Daoy (cell line): ENCODE measurements around the gene RC3H1. TPM values are rescaled to one million over a fixed set of nuclear protein-coding genes. Genes with fewer than 3 reads are reported as not detected.
"Not testable (repeated sequence)": the region's sequence is repeated elsewhere in the genome, so short reads cannot be mapped to it uniquely, and the experiment has no call there.

Experiments used
- DNase-seq: peaks from one replicate; pipeline ENCODE4 v3.0.0-alpha.2; 2015; ENCODE audit warnings: low read depth
- total RNA-seq: library from RNA; depleted of rRNA; stranded (reverse); fragments of >200 nt; shearing (Covaris generic); gene quantifications from 2 replicates; pipeline ENCODE4 v1.2.3, GENCODE V29; 2014

The RC3H1 gene
- total RNA-seq, 1 experiment from 2014 or later = 11.5 TPM

- DNase-seq = no peak
Observed at GRCh38 chr1:173946380-173946921, 75.7 kb downstream of the RC3H1 start.

- DNase-seq = no peak
Observed at GRCh38 chr1:173937062-173937461, 85.1 kb downstream of the RC3H1 start.

- DNase-seq = no peak
Observed at GRCh38 chr1:173934440-173934839, 87.7 kb downstream of the RC3H1 start.

- not testable (repeated sequence) for DNase-seq
Observed at GRCh38 chr1:173930541-173930940, 91.6 kb downstream of the RC3H1 start.

GRCh38 chr1:173925306-173926242, 96.6 kb downstream of the RC3H1 start:
- DNase-seq = no peak

- no peak for DNase-seq
Observed at GRCh38 chr1:173920861-173921260, 101.3 kb downstream of the RC3H1 start.

GRCh38 chr1:173917635-173918493, 104.3 kb downstream of the RC3H1 start:
- DNase-seq = no peak

GRCh38 chr1:173917149-173917548, 105.0 kb downstream of the RC3H1 start, which contains the start of gene SERPINC1:
TSS of gene SERPINC1 (minus strand) at chr1:173917327. CDS start at chr1:173917259, 68 bp downstream.
- DNase-seq = no peak

GRCh38 chr1:173916667-173917066, 105.5 kb downstream of the RC3H1 start:
- DNase-seq = no peak

GRCh38 chr1:173915596-173915995, 106.6 kb downstream of the RC3H1 start:
- no peak for DNase-seq

GRCh38 chr1:173914366-173914871, 107.7 kb downstream of the RC3H1 start:
- DNase-seq = peak; percentile 51

- DNase-seq = no peak
Observed at GRCh38 chr1:173913111-173913510, 109.0 kb downstream of the RC3H1 start.

- DNase-seq = no peak
Observed at GRCh38 chr1:173903827-173904531, 118.2 kb downstream of the RC3H1 start.

GRCh38 chr1:173900992-173901391, 121.2 kb downstream of the RC3H1 start:
- DNase-seq = no peak

GRCh38 chr1:173900427-173900826, 121.7 kb downstream of the RC3H1 start:
- no peak for DNase-seq

- DNase-seq = no peak
Observed at GRCh38 chr1:173894189-173894588, 128.0 kb downstream of the RC3H1 start.

GRCh38 chr1:173893611-173894010, 128.5 kb downstream of the RC3H1 start:
- no peak for DNase-seq

GRCh38 chr1:173889885-173890284, 132.3 kb downstream of the RC3H1 start:
- DNase-seq = no peak

GRCh38 chr1:173888749-173889148, 133.4 kb downstream of the RC3H1 start:
- no peak for DNase-seq

- DNase-seq = no peak
Observed at GRCh38 chr1:173887627-173888026, 134.5 kb downstream of the RC3H1 start.
